SW480 (cell line): Measurements from ENCODE around the gene TRIM50.
"Not testable (repeated sequence)": the region's sequence is repeated elsewhere in the genome, so short reads cannot be mapped to it uniquely, and the experiment has no call there.

Experiments used
- DNase-seq: peaks from one replicate; pipeline ENCODE4 v3.0.0-alpha.2; 2016; ENCODE audit warnings: low spot score

TRIM50 gene

DNA sequence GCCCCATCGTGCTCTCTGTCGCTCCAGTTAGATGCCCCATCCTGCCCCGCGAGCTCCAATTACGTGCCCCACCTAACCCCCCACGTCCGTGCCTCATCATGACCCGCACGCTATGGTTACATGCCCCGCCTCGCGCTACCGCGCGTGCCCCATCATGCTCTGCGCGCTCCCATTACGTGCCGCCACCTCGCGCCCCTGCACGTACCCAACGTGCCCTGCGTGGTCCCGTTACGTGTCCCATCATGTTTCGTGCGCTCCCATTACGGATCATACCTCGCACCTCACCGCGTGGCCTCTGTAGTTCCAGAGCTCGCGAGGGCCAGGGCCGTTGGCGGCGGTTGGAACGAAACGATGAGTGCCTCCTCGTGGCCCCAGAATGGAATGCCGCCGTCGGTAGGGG, at the start of gene TRIM50, which contains the start of gene FKBP6:
TRIM50 (minus strand) TSS at position 161 of the 400 bp plus-strand sequence. CDS start 3,295 bp downstream, outside the sequence.
FKBP6 (plus strand) TSS at position 240 of the 400 bp plus-strand sequence. CDS start 268 bp downstream, outside the sequence.
- DNase-seq, result not testable (repeated sequence)

GRCh38 chr7:73376671-73377412, 49.0 kb upstream of the TRIM50 start:
- DNase-seq, result no peak

- DNase-seq, result not testable (repeated sequence)
These were observed 48.4 kb upstream of the TRIM50 start for GRCh38 chr7:73376262-73376661.

DNA sequence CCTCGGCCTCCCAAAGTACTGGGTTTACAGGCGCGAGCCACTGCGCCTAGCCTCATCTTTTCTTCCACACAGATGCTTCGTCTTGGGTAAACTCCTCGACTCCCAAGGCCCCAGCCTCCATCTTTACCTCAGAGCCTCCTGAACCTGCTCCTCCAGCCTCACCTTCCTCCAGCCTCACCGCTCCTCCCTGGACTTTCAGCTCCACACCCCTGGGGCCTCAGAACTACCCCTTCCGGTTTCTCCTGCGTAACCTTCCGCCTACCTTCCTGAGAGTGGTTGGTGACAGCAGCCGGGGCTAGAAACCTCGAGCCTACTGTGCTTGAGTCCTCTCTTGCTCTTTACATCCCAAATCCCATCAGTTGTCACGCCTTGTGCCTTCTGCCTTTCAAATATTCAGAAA, 45.9 kb upstream of the TRIM50 start:
- DNase-seq, result no peak

DNA sequence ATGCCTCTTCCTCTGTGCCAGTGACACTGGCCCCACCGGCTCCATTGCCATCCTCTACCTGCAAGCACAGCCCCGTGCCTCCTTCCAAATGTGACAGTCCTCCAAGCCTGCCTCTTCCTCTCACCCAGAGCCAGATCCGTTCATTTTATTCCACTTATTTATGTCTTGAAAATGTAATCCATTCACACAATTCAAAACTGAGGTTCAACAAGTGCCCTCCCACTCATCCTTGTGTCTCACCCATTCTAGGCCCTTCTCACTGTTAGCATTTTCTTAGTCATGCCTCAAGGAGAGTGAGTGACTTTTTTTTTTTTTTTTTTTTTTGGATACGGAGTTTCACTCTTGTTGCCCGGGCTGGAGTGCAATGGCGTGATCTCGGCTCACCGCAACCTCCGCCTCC, 41.7 kb upstream of the TRIM50 start:
- no peak for DNase-seq

DNA sequence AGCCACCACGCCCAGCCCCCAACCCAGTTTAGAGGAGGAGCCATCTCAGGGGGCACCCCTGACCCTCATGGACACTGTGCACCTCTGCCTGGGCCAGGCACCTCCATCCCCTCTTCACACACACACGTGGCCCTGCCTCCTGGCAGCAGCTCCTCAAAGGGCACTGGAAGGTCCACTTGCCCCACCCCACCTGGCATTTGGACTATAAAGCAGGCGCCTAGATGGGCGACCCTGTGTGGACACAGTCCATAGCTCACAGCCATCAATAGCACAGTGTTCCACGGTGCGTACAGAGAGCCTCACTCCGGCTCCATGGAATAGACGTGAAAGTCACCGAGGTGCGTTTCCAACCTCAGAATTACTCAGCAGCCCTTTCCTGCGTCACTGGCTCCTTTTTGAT, 41.1 kb upstream of the TRIM50 start:
- DNase-seq, result no peak

DNA sequence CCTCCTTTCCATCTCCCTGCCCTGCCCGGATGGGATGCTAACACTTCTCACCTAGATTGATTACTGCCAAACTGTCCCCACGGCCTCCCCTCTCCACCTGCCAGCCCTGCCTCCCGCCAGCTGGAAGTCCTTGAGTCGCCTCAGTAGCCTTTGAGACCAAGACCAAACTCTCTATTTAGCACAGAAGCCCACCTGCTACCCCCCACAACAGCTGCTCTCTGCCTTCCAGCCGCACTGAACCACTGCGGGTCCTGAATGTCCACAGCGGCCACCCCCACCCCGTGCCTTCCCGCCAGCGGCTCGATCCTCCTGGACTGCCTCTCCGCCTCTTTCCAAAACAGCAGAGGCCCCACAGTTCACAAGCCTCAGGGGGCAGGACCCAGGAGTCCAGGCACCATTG, 39.1 kb upstream of the TRIM50 start:
- DNase-seq, result no peak

- DNase-seq, result no peak
These were observed 38.2 kb upstream of the TRIM50 start for GRCh38 chr7:73366127-73366526.

- no peak for DNase-seq
These were observed 36.3 kb upstream of the TRIM50 start for GRCh38 chr7:73364006-73364728.

DNA sequence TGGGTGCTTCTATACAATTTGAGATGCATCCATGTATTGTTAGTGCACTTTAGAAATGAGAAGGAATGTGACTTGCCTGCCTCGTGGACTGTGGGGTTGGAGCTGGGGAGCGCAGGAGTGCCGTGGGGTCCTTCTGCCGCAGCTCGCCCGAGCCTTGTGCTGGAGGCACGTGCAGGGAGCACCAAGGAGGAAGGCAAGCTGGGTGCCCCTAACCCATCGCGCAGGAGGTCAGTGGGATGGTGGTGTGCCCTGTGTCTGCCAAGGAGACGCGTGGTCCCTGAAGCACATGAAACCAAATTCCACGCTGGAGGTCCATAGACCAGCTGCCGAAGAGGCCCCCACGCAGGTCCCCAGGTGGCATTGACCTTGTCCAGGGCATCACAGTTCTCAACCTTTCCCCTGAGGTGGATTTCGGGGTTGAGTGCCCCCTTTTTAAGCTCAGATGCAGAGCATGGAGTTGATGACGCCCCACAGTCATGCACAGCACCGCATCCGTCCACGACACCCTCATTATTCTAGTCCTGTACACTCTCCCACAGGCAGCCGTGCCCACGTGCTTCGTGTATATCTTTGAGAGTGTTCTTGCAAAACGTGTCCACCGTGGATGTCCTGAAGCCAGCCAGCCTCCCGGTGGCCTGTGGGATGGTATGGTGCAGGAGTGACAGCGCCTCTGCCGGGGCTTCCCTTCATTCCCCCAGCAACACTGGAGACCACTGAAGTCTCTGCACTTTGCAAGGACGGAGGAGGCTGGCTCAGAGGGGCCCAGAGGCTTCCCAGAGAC, 35.5 kb upstream of the TRIM50 start:
- DNase-seq, result no peak

GRCh38 chr7:73360590-73360989, 32.7 kb upstream of the TRIM50 start:
- DNase-seq, result not testable (repeated sequence)

GRCh38 chr7:73359746-73360375, 32.0 kb upstream of the TRIM50 start:
- DNase-seq, result no peak

- no peak for DNase-seq
These were observed 31.4 kb upstream of the TRIM50 start for GRCh38 chr7:73359306-73359705.

GRCh38 chr7:73358590-73359275, 30.9 kb upstream of the TRIM50 start:
- DNase-seq, result no peak

DNA sequence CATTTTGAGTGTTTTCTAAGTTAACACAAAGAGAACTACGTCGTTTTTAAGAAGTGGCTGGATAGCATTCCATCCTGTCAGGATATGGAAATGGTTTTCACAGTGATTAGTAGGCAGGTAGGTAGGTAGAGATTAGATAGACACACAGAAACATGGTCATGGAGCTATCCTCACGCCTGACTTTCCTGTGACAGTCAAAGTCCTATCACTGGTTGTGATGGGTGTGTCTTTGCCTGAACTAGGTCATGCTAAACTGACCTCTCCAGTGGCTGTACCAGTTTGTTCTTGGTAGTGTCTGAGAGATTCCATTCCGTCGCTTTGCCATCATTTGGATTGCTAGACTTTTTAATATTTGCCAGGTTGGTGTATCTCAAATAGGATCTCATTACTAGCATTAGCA, 28.3 kb upstream of the TRIM50 start:
- DNase-seq, result no peak

GRCh38 chr7:73354821-73355220, 26.9 kb upstream of the TRIM50 start:
- no peak for DNase-seq

DNA sequence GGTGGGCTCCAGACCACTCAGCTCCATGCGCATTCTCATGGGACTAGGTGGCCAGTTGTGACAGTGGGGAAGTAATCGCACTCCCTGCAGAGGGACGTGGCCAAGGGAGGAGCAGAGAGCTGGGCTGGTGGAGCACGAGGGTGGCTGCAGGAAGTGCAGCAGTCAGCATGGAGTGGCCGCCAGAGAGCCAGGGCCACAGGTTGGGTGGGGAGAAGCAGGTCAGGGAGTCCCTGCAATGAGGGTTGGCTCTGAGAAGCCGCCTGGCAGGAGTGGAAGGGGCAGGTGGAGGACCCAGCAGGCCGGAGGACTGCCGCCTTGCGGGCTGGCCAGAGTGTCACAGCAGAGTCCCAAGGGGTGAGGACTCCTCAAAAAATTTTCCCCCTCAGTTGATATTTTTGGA, 26.3 kb upstream of the TRIM50 start:
- no peak for DNase-seq

DNA sequence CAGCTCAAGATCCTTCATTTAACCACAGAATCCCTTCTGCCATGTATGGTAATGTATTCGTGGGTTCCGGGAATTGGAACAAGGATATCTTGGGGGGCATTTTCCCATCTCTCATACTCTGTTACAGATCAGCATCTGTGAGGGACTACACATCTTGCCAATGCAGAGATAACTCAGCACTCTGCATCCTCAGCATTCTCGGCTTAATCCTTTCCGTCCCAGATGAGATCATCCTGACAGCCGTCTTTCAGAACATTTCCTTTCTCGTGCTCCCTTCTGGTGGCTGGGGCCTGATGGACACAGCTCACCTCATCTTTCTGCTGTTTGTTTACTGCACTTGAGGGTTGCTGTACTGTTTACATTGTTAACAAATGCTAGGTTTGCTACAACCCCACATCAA, 25.4 kb upstream of the TRIM50 start:
- DNase-seq, result no peak

DNA sequence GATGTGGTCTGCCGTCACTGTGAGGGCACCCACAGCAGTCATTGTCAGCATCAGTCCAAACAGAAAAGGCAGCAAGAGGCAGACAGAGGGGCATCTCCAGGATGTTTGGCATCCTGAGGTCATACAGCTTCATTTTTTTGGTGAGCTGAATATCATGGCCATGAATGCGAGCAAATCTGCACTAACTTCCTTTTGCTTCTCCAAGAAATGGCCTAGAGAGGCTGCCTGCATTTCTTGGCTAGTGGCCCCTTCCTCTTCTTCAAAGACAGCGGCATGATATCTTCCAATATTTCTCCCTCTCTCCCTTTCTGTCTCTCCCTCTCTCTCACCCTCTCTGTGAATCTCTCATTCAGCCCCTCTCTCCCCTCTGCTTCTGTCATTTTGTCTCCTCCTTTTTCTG, 24.9 kb upstream of the TRIM50 start:
- DNase-seq, result no peak

DNA sequence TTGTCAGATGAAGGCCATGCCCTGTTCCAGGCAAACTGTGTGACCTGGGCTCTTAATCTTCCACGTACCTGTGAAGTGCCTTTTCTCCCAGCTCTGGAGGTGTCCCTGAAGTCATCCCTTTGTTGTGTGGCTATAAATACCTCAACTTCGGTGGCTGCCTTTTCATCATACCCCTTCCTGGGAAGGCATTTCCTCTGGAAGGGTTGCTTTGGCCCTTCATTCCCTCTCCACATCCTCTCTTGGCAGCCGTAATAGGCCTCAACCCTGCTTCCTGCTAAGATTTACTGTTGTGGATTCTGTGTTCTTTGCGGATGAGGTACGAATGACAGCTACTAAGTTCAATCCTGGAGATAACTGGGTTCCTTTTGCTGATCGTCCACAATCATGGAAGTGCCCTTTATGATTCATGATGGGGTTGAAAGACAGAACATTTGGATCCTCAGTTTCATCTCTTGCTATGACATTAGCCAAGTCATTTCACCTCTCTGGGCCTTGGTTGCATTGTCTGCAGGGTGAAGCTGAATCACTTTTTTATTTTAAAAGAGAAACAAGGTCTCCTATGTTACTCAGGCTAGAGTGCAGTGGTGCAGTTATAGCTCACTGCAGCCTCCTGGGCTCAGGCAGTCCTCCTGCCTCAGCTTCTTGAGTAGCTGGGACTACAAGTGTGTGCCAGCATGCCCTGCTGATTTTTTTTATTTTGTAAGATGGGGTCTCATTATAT, 23.7 kb upstream of the TRIM50 start:
- DNase-seq, result peak; percentile 73
